CD14-positive monocyte (primary cell): ENCODE measurements around the gene PARVG. TPM values are rescaled to one million over a fixed set of nuclear protein-coding genes. Genes with fewer than 3 reads are reported as not detected.
"Not testable (repeated sequence)": the region's sequence is repeated elsewhere in the genome, so short reads cannot be mapped to it uniquely, and the experiment has no call there.

Experiments used
- DNase-seq, 3 donors: peaks; one replicate each; pipeline ENCODE4 v3.0.0-alpha.2; 2011 to 2022
- H2AFZ ChIP-seq: 2 replicates; pipeline ENCODE4 v1.6.0; 2012; ENCODE audit warnings: mild to moderate bottlenecking, low read depth, low read length, inconsistent platforms; ENCODE audit not compliant: insufficient read depth, poor library complexity, severe bottlenecking
- H3K27ac ChIP-seq, 2 donors: 1 replicate in 1 of 2; 2 replicates in 1 of 2; pipeline ENCODE4 v1.5.1; 2012 to 2013; ENCODE audit warnings: low read length in 2 of 2, control low read depth in 1 of 2, inconsistent platforms in 1 of 2, low read depth in 1 of 2, mild to moderate bottlenecking in 1 of 2
- H3K27me3 ChIP-seq, 2 donors: one replicate each; pipeline versions ENCODE4 v1.6.0 to v1.6.1; 2011 to 2013; ENCODE audit warnings: low read length in 2 of 2; ENCODE audit not compliant: control insufficient read depth in 2 of 2, insufficient read depth in 2 of 2
- H3K36me3 ChIP-seq, 2 donors: replicated peaks in 1 of 2; 1 replicate in 1 of 2; 2 replicates in 1 of 2; pipeline versions ENCODE4 v1.5.1 to v1.6.1; 2012 to 2013; ENCODE audit warnings: low read length in 2 of 2, control low read depth in 1 of 2, inconsistent platforms in 1 of 2, mild to moderate bottlenecking in 1 of 2; ENCODE audit not compliant: insufficient read depth in 2 of 2, control insufficient read depth in 1 of 2
- H3K4me1 ChIP-seq, 2 donors: 1 replicate in 1 of 2; 2 replicates in 1 of 2; pipeline versions ENCODE4 v1.5.1 to v1.6.1; 2012 to 2013; ENCODE audit warnings: low read length in 2 of 2, control low read depth in 1 of 2, inconsistent platforms in 1 of 2, mild to moderate bottlenecking in 1 of 2, moderate library complexity in 1 of 2; ENCODE audit not compliant: insufficient read depth in 2 of 2, control insufficient read depth in 1 of 2
- H3K4me2 ChIP-seq: replicated peaks from 2 replicates; pipeline ENCODE3; 2012; ENCODE audit warnings: low read length, moderate library complexity, mild to moderate bottlenecking; ENCODE audit not compliant: poor library complexity, severe bottlenecking; ENCODE audit errors: extremely low read depth
- H3K4me3 ChIP-seq, 3 experiments: fragments of 200-600 bp in 1 of 3; sonication (generic) in 1 of 3; replicated peaks in 1 of 3; 1 replicate in 2 of 3; 2 replicates in 1 of 3; pipeline ENCODE4 v1.5.1; 2011 to 2013; ENCODE audit warnings: low read length in 3 of 3, mild to moderate bottlenecking in 3 of 3, control low read depth in 2 of 3, low read depth in 2 of 3, inconsistent platforms in 1 of 3, moderate library complexity in 1 of 3
- H3K79me2 ChIP-seq: 2 replicates; pipeline ENCODE4 v1.6.0; 2012; ENCODE audit warnings: mild to moderate bottlenecking, control low read depth, inconsistent platforms, low read length, moderate library complexity; ENCODE audit not compliant: insufficient read depth
- H3K9ac ChIP-seq: 2 replicates; pipeline ENCODE4 v1.6.0; 2017; ENCODE audit warnings: low read length, mild to moderate bottlenecking; ENCODE audit not compliant: insufficient read depth, poor library complexity, severe bottlenecking
- H3K9me3 ChIP-seq, 2 donors: replicated peaks in 1 of 2; 1 replicate in 1 of 2; 2 replicates in 1 of 2; pipeline versions ENCODE4 v1.5.1 to v1.6.1; 2012 to 2013; ENCODE audit warnings: low read length in 2 of 2, control low read depth in 1 of 2; ENCODE audit not compliant: control insufficient read depth in 1 of 2, insufficient read depth in 1 of 2
- H4K20me1 ChIP-seq: 2 replicates; pipeline ENCODE4 v1.6.0; 2012; ENCODE audit warnings: mild to moderate bottlenecking, low read length, control low read depth, moderate library complexity; ENCODE audit not compliant: insufficient read depth
- H3K27ac Mint-ChIP-seq, 7 donors: one replicate each; pipeline ENCODE4 v1.8.0; 2020; ENCODE audit warnings: mild to moderate bottlenecking in 7 of 7, mixed read lengths in 7 of 7, moderate library complexity in 6 of 7, inconsistent platforms in 2 of 7
- H3K27me3 Mint-ChIP-seq, 3 donors: one replicate each; pipeline ENCODE4 v1.8.0; 2021 to 2022; ENCODE audit warnings: low read depth in 3 of 3, mild to moderate bottlenecking in 3 of 3, mixed read lengths in 3 of 3, moderate library complexity in 3 of 3, inconsistent platforms in 1 of 3
- H3K36me3 Mint-ChIP-seq, 2 donors: one replicate each; pipeline ENCODE4 v1.8.0; 2020; ENCODE audit warnings: mixed read lengths in 2 of 2, inconsistent platforms in 1 of 2, mild to moderate bottlenecking in 1 of 2
- H3K4me1 Mint-ChIP-seq: one replicate; pipeline ENCODE4 v1.8.0; 2020; ENCODE audit warnings: mild to moderate bottlenecking, mixed read lengths
- H3K4me3 Mint-ChIP-seq, 2 donors: one replicate each; pipeline ENCODE4 v1.8.0; 2020; ENCODE audit warnings: mild to moderate bottlenecking in 2 of 2, mixed read lengths in 2 of 2, moderate library complexity in 1 of 2
- H3K9me3 Mint-ChIP-seq, 7 donors: one replicate each; pipeline ENCODE4 v1.8.0; 2020 to 2022; ENCODE audit warnings: mixed read lengths in 7 of 7, mild to moderate bottlenecking in 6 of 7, moderate library complexity in 6 of 7, inconsistent platforms in 2 of 7
- CTCF ChIP-seq: fragments of 200-600 bp; IDR thresholded peaks from one replicate; pipeline ENCODE4 v1.8.0; 2022; ENCODE audit warnings: antibody characterized with exemption, mild to moderate bottlenecking
- WGBS: methylation state at CpG from one replicate; pipeline ENCODE4 v1.1.5; 2013; ENCODE audit warnings: missing lambda C conversion rate; ENCODE audit not compliant: insufficient coverage; 5-methylcytosine and 5-hydroxymethylcytosine counted together
- intact Hi-C, 2 donors: fragments of 100-400 bp; cut with micrococcal nuclease; formaldehyde crosslinking; loops; one replicate each; pipeline versions ENCODE4 v1.15.0 to v1.15.1; 2023
- polyA plus RNA-seq, 3 donors: library from polyadenylated mRNA; depleted of rRNA in 1 of 3; unstranded in 2 of 3; stranded (reverse) in 1 of 3; fragments of 300-500 nt in 2 of 3; fragments of >200 nt in 1 of 3; fragmentation: Illumina TruSeq in 2 of 3; gene quantifications; 1 replicate in 2 of 3; 2 replicates in 1 of 3; pipeline ENCODE4 v1.2.3, GENCODE V29; 2012 to 2021

PARVG gene
- polyA plus RNA-seq, 3 donors: 169 to 577 (median 190) TPM

- H3K4me1 Mint-ChIP-seq: no peaks in the 10 kb centered on the region
- no peak overlapping the region for H3K27ac ChIP-seq
- H3K36me3 Mint-ChIP-seq: no peaks in the 10 kb centered on the region
- no peak overlapping the region for H3K4me2 ChIP-seq
- H3K27me3 ChIP-seq: no peaks in the 10 kb centered on the region
- H3K79me2 ChIP-seq: no peaks in the 10 kb centered on the region
- no peak overlapping the region for H2AFZ ChIP-seq
- H3K4me3 Mint-ChIP-seq: no peak overlapping the region
- H3K9ac ChIP-seq: no peak overlapping the region
- H3K36me3 ChIP-seq: no peaks in the 10 kb centered on the region
- TF ChIP-seq CTCF: no peak
- intact Hi-C loops: no loop called here
- H3K27ac Mint-ChIP-seq: no peak overlapping the region
- no peaks in the 10 kb centered on the region for H4K20me1 ChIP-seq
- peaks cover 10 to 14% (median 12%) of the 10 kb centered on the region in 3 donors for H3K27me3 Mint-ChIP-seq
- H3K9me3 ChIP-seq: peaks cover 7 to 13% of the 10 kb centered on the region in 2 donors
- H3K9me3 Mint-ChIP-seq: peaks cover 0 to 24% (median 15%) of the 10 kb centered on the region in 7 donors
- no peak overlapping the region for H3K4me3 ChIP-seq
- H3K4me1 ChIP-seq: no peaks in the 10 kb centered on the region
- WGBS: 83% methylated on average over 1 of the region's 2 CpGs
- no peak for DNase-seq
These were observed 49.1 kb downstream of the PARVG start for GRCh38 chr22:44229809-44230208.

GRCh38 chr22:44231233-44231632 lies 50.5 kb downstream of the PARVG start:
- WGBS: no CpG with 5 or more reads among the region's 4 CpGs
- H3K4me3 ChIP-seq: no peak overlapping the region
- no peaks in the 10 kb centered on the region for H3K4me1 ChIP-seq
- no peak overlapping the region for H3K9ac ChIP-seq
- no peaks in the 10 kb centered on the region for H3K4me1 Mint-ChIP-seq
- peaks cover 2 to 9% (median 3%) of the 10 kb centered on the region in 3 donors for H3K27me3 Mint-ChIP-seq
- no peak overlapping the region for H3K27ac ChIP-seq
- no peak for DNase-seq
- no peaks in the 10 kb centered on the region for H3K27me3 ChIP-seq
- intact Hi-C loops: no loop called here
- no peaks in the 10 kb centered on the region for H3K36me3 Mint-ChIP-seq
- no peaks in the 10 kb centered on the region for H3K79me2 ChIP-seq
- H3K9me3 Mint-ChIP-seq: peaks cover 0 to 24% (median 15%) of the 10 kb centered on the region in 7 donors
- no peak for TF ChIP-seq CTCF
- H3K4me3 Mint-ChIP-seq: no peak overlapping the region
- H2AFZ ChIP-seq: no peak overlapping the region
- H3K27ac Mint-ChIP-seq: no peak overlapping the region
- peaks cover 7 to 13% of the 10 kb centered on the region in 2 donors for H3K9me3 ChIP-seq
- H3K36me3 ChIP-seq: no peaks in the 10 kb centered on the region
- no peaks in the 10 kb centered on the region for H4K20me1 ChIP-seq
- no peak overlapping the region for H3K4me2 ChIP-seq

- H2AFZ ChIP-seq, DNase-seq, H3K79me2 ChIP-seq, H3K9me3 Mint-ChIP-seq, H3K4me2 ChIP-seq, H3K36me3 Mint-ChIP-seq, H3K36me3 ChIP-seq, H3K27me3 ChIP-seq, H3K4me3 ChIP-seq, H3K9ac ChIP-seq, H4K20me1 ChIP-seq, H3K4me3 Mint-ChIP-seq, intact Hi-C loops, H3K27ac Mint-ChIP-seq, H3K4me1 Mint-ChIP-seq, H3K27ac ChIP-seq, H3K9me3 ChIP-seq, H3K4me1 ChIP-seq: not testable (repeated sequence)
- peaks cover 5 to 11% (median 8%) of the 10 kb centered on the region in 3 donors for H3K27me3 Mint-ChIP-seq
- WGBS: 100% methylated on average over 2 of the region's 12 CpGs
These were observed 53.6 kb downstream of the PARVG start for GRCh38 chr22:44234372-44234771.
